SK-N-SH (cell line): ENCODE data around the gene RABAC1.

ENCODE experiments used
- ELF1 ChIP-seq: IDR thresholded peaks from 2 replicates; pipeline ENCODE4 v1.4.0; 2012
- NFIC ChIP-seq: IDR thresholded peaks from 2 replicates; pipeline ENCODE4 v1.4.0; 2012; ENCODE audit warnings: borderline replicate concordance
- TF ChIP-seq, protein P1 (sequence below): fragments of 200-600 bp; sonication (generic); IDR thresholded peaks from 2 replicates; pipeline ENCODE4 v1.6.1; 2017; ENCODE audit warnings: antibody characterized with exemption, mild to moderate bottlenecking, moderate library complexity
- TF ChIP-seq, protein P2 (sequence below): IDR thresholded peaks from 2 replicates; pipeline ENCODE4 v1.4.0; 2012; ENCODE audit warnings: low read depth, borderline replicate concordance

DNA sequence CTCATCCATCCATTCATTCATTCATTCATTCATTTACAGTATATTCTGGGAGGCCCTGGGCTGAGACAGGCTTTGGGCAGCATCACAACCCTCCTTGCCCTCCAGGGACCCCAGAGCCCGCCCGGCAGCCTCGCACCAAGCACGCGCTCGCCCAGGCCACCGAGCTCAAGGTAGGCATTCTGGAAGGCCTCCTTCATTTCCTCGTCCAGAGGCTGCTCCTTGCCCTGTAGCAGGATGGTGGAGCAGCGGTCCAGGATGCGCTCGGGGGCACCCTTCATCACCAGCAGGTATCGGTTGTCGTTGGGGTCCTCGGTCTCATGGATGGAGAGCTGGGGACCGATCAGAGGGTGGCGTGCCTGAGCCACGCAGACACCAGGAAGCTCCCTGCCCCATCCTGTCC, 19.3 kb upstream of the RABAC1 start:
- TF ChIP-seq, protein P1, sequence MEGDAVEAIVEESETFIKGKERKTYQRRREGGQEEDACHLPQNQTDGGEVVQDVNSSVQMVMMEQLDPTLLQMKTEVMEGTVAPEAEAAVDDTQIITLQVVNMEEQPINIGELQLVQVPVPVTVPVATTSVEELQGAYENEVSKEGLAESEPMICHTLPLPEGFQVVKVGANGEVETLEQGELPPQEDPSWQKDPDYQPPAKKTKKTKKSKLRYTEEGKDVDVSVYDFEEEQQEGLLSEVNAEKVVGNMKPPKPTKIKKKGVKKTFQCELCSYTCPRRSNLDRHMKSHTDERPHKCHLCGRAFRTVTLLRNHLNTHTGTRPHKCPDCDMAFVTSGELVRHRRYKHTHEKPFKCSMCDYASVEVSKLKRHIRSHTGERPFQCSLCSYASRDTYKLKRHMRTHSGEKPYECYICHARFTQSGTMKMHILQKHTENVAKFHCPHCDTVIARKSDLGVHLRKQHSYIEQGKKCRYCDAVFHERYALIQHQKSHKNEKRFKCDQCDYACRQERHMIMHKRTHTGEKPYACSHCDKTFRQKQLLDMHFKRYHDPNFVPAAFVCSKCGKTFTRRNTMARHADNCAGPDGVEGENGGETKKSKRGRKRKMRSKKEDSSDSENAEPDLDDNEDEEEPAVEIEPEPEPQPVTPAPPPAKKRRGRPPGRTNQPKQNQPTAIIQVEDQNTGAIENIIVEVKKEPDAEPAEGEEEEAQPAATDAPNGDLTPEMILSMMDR = no peak
- TF ChIP-seq NFIC (no peak), ELF1 (no peak)
- TF ChIP-seq, protein P2, sequence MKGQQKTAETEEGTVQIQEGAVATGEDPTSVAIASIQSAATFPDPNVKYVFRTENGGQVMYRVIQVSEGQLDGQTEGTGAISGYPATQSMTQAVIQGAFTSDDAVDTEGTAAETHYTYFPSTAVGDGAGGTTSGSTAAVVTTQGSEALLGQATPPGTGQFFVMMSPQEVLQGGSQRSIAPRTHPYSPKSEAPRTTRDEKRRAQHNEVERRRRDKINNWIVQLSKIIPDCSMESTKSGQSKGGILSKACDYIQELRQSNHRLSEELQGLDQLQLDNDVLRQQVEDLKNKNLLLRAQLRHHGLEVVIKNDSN = no peak
